Fibroblast of villous mesenchyme (primary cell): ENCODE data around the gene NUDCD3. TPM values are rescaled to one million over a fixed set of nuclear protein-coding genes. Genes with fewer than 3 reads are reported as not detected.

Experiments
- DNase-seq: peaks from one replicate; pipeline ENCODE4 v3.0.0-alpha.2; 2010; ENCODE audit warnings: low read depth
- H3K4me3 ChIP-seq: 2 replicates; pipeline ENCODE4 v1.5.1; 2011; ENCODE audit warnings: low read depth, mild to moderate bottlenecking, low read length
- CTCF ChIP-seq: IDR thresholded peaks from 2 replicates; pipeline ENCODE4 v1.5.1; 2012; ENCODE audit warnings: low read depth, mild to moderate bottlenecking, low read length; ENCODE audit not compliant: insufficient read depth
- total RNA-seq: library from RNA; depleted of rRNA; stranded (reverse); fragments of >200 nt; gene quantifications from 2 replicates; pipeline ENCODE4 v1.2.3, GENCODE V29; 2012

The NUDCD3 gene
- total RNA-seq, 1 donor, result 62.2 TPM

GRCh38 chr7:44441079-44441478 lies 49.4 kb downstream of the NUDCD3 start:
- no peak for TF ChIP-seq CTCF

DNA sequence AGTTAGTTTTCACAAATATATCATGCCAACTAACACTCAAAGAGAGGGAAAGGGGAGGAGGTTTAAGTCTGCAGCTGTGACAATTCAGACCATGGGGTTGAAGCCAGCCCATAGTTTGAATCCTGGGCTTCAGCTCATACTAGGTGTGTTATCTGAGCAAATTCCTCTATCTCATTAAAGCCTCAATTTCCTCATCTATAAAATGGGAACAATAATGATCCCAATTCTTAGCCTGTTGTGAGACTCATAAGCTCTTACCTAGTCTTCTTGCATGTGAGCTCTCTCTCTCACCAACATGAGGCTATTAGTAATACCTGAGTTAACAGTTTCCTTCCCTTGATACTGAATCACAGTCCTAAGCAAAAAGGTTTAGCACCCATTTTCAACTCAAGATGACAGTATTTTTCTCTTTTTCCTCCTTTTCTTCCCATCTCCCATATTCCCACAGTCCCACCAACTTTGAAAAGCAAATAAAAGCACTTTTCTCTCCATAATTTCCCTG lies 49.8 kb downstream of the NUDCD3 start:
- DNase-seq, result no peak
- no peak for TF ChIP-seq CTCF
- H3K4me3 ChIP-seq, result no peak overlapping the region

More at GRCh38 chr7:44441079-44441478, 49.4 kb downstream of the NUDCD3 start:
- no peak for DNase-seq
- no peak overlapping the region for H3K4me3 ChIP-seq

DNA sequence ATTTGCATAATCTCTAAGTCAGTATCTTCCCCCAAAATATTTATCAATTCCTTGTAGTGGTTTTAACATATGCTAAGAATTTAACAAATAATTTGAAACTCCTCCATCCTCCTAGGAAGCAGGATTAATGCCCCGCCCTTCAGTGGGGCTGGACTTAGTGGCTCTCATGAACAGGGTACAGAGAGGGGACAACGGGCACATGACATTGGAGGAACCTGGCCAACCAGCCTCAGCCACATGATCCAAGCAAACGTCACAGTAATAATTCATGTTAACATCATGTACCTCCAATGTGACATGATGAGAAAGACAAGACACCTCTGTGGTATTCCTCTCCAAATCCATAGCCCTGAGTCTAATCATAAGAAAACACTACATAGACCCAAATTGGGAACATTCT lies 50.5 kb downstream of the NUDCD3 start:
- DNase-seq, result peak; percentile 30
- TF ChIP-seq CTCF, result no peak

GRCh38 chr7:44438816-44439215 lies 51.6 kb downstream of the NUDCD3 start:
- no peak overlapping the region for H3K4me3 ChIP-seq
- DNase-seq, result no peak
- TF ChIP-seq CTCF, result no peak

More for the DNA sequence above, 50.5 kb downstream of the NUDCD3 start:
- no peak overlapping the region for H3K4me3 ChIP-seq

GRCh38 chr7:44434201-44434600 lies 56.3 kb downstream of the NUDCD3 start:
- DNase-seq, result no peak
- no peak overlapping the region for H3K4me3 ChIP-seq
- no peak for TF ChIP-seq CTCF

DNA sequence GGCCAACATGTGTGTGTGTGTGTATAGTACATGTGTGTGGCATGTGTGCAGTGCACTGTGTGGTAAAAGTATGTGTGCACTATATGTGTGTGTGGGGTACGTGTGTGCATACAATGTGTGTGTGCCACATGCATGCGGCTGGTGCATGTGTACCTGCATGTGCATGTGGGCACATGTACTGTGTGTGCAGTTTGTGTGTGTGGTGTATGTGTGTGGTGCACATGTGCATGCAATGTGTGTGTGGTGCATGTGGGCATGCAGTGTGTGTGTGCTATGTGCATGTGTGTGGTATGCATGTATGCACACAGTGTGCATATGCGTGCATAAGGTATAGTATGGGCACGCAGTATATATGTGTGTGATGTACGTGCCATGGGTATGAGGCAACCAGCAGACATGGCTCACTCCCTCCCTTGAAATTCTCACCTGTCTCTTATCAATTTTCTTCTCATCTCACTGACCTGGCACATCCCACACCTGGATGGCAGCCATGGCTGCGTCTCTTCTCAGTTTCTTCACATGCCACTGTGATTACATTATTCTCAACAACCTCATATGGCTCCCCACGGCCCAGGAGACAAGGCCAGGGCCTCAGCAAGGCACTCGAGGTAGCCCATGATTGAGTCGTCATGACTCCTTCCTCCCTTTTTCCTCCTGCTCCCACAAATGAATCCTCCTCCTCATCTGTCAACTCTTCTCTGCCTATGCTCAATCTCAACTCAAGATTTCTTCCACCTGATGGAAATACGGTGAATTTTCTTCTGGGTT lies 57.0 kb downstream of the NUDCD3 start:
- DNase-seq, result no peak
- no peak for TF ChIP-seq CTCF
- H3K4me3 ChIP-seq, result no peak overlapping the region
